ENCODE measurements around the gene ANTXRL. TPM values are rescaled to one million over a fixed set of nuclear protein-coding genes. Genes with fewer than 3 reads are reported as not detected.
"Not testable (repeated sequence)": the region's sequence is repeated elsewhere in the genome, so short reads cannot be mapped to it uniquely, and the experiment has no call there.

The ANTXRL gene
- total and polyA plus RNA-seq, 2 donors, result 0.39 to 0.57 TPM

- Histone ChIP-seq H3K4me1 (ENCODE audit: control insufficient read depth in 2 of 2, insufficient read depth in 2 of 2, low read length in 2 of 2) (peaks cover 0 to 10% of the 10 kb centered on the region in 2 donors), H3K4me3 (ENCODE audit: low read length in 2 of 2) (no peak overlapping the region), H3K27ac (ENCODE audit: low read depth in 1 of 2, low read length in 1 of 2) (no peak overlapping the region), H3K27me3 (ENCODE audit: control insufficient read depth in 2 of 2, insufficient read depth in 1 of 2, low read length in 1 of 2) (no peaks in the 10 kb centered on the region), H3K36me3 (ENCODE audit: control insufficient read depth in 2 of 2, insufficient read depth in 2 of 2, low read length in 1 of 2) (peaks cover 65 to 71% of the 10 kb centered on the region in 2 donors), H3K9me3 (ENCODE audit: control insufficient read depth in 2 of 2, insufficient read depth in 1 of 2, low read length in 1 of 2) (no peaks in the 10 kb centered on the region)
- 97% methylated on average over 6 of the region's 6 CpGs for WGBS
- DNase-seq (ENCODE audit: low read depth in 6 of 9, low spot score in 9 of 9), result no peak
These were observed 32.8 kb upstream of the ANTXRL start for GRCh38 chr10:46254007-46254383.

DNA sequence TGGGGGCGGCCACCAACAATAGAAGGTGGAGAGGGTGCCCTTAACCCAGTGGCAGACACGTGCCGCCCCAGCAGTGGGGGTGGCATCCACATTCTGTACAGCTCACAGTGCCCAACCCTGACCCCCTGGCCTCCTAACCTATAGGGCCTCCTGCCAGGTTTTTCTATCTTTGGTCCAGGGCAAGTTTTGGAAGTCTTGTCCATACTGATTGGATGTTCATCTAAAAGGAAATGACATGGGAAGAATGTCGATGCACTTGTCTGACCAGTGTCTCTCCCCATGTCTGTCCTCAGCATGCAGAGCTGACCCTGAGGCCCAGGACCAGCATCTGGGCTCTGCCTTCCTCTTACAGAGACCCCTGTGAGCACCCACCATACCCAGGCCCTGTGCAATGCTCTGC lies 32.3 kb upstream of the ANTXRL start:
- no peak for DNase-seq (ENCODE audit: low read depth in 6 of 9, low spot score in 9 of 9)
- 98% methylated on average over 4 of the region's 4 CpGs for whole genome bisulfite sequencing
- peaks cover 65 to 70% of the 10 kb centered on the region in 2 donors for H3K36me3 ChIP-seq (ENCODE audit: control insufficient read depth in 2 of 2, insufficient read depth in 2 of 2, low read length in 1 of 2)

GRCh38 chr10:46255210-46255609 lies 31.6 kb upstream of the ANTXRL start:
- not testable (repeated sequence) for DNase-seq (ENCODE audit: low read depth in 6 of 9, low spot score in 9 of 9); H3K9me3 ChIP-seq (ENCODE audit: control insufficient read depth in 2 of 2, insufficient read depth in 1 of 2, low read length in 1 of 2); H3K4me3 ChIP-seq (ENCODE audit: low read length in 2 of 2); H3K4me1 ChIP-seq (ENCODE audit: control insufficient read depth in 2 of 2, insufficient read depth in 2 of 2, low read length in 2 of 2); H3K27ac ChIP-seq (ENCODE audit: low read depth in 1 of 2, low read length in 1 of 2); H3K27me3 ChIP-seq (ENCODE audit: control insufficient read depth in 2 of 2, insufficient read depth in 1 of 2, low read length in 1 of 2)
- H3K36me3 ChIP-seq (ENCODE audit: control insufficient read depth in 2 of 2, insufficient read depth in 2 of 2, low read length in 1 of 2), result peaks cover 59 to 70% of the 10 kb centered on the region in 2 donors
- 97% methylated on average over 3 of the region's 3 CpGs for WGBS

More for the DNA sequence above, 32.3 kb upstream of the ANTXRL start:
- H3K9me3 ChIP-seq (ENCODE audit: control insufficient read depth in 2 of 2, insufficient read depth in 1 of 2, low read length in 1 of 2), result no peaks in the 10 kb centered on the region
- H3K27me3 ChIP-seq (ENCODE audit: control insufficient read depth in 2 of 2, insufficient read depth in 1 of 2, low read length in 1 of 2), result no peaks in the 10 kb centered on the region
- H3K4me1 ChIP-seq (ENCODE audit: control insufficient read depth in 2 of 2, insufficient read depth in 2 of 2, low read length in 2 of 2), result peaks cover 0 to 10% of the 10 kb centered on the region in 2 donors
- H3K4me3 ChIP-seq (ENCODE audit: low read length in 2 of 2), result no peak overlapping the region
- no peak overlapping the region for H3K27ac ChIP-seq (ENCODE audit: low read depth in 1 of 2, low read length in 1 of 2)

DNA sequence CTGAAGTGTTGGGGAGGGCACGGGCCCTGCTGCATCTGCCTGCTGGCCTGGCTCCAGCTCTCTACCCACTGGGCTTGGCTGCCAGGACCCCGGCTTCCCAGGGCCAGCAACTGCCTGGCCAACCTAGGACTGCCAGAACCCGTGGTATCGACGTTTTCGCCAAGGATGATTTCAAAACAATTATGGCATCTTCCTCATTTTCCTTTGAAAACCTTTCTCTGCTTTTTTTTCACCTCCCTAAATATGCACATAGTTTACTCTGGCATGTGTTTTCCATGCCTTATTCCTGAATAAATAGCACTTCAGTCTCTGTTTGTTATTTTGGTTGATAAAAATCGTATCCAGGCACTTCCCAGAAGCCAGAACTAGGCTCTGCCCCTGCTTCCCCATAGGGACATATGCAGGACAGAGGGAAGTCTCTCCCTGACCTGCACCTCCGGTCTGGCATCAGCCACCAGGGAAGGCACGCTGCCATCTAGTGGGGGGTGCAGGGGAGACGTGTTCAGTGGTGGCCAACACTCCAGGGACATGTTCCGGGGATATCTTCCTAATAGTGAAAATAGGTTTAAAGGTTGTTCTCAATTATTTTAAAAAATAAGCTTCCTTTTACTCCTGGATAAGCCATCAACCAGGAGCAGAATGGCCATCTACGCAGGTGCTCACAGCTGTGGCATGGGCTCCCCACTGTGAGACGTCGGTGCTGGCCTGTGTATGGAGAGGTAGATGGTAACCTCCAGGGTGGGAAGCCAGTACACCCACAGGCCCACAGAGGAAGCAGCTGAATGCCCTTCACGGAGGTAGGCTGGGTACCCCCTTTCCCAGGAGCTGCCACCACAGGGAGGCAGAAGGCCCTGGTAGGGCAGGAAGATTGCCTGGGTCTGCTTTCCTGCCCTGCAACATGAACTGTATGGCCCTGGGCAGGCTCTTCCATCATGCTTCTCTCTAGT lies 30.7 kb upstream of the ANTXRL start:
- Histone ChIP-seq H3K4me1 (ENCODE audit: control insufficient read depth in 2 of 2, insufficient read depth in 2 of 2, low read length in 2 of 2) (peaks cover 0 to 10% of the 10 kb centered on the region in 2 donors), H3K27ac (ENCODE audit: low read depth in 1 of 2, low read length in 1 of 2) (no peak overlapping the region), H3K27me3 (ENCODE audit: control insufficient read depth in 2 of 2, insufficient read depth in 1 of 2, low read length in 1 of 2) (no peaks in the 10 kb centered on the region), H3K36me3 (ENCODE audit: control insufficient read depth in 2 of 2, insufficient read depth in 2 of 2, low read length in 1 of 2) (peaks cover 56 to 62% of the 10 kb centered on the region in 2 donors), H3K4me3 (ENCODE audit: low read length in 2 of 2) (no peak overlapping the region), H3K9me3 (ENCODE audit: control insufficient read depth in 2 of 2, insufficient read depth in 1 of 2, low read length in 1 of 2) (no peaks in the 10 kb centered on the region)
- 58% methylated on average over 15 of the region's 15 CpGs for WGBS
- peak in 2 of 9 donors; percentile 26 to 28 for DNase-seq (ENCODE audit: low read depth in 6 of 9, low spot score in 9 of 9)

DNA sequence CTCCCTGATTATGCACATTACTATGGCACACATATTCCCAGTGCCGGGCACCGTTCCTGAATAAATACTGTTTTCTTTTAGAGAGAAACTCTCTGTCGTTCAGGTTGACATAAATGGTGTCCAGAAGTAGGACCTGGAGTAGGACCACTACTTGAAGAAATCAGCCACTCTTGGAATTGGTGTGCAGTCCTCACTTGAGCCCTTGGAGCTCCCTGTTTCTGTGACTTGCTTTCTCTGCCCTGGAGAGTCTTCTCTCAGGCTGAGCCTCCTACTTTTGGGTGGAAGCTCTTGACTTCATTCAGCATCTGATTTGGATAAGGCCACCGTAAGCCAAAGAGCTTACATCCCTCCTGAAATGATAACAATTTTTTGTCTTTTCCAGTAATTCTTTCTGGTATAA lies 29.7 kb upstream of the ANTXRL start:
- Histone ChIP-seq H3K4me1 (ENCODE audit: control insufficient read depth in 2 of 2, insufficient read depth in 2 of 2, low read length in 2 of 2) (peaks cover 0 to 10% of the 10 kb centered on the region in 2 donors), H3K4me3 (ENCODE audit: low read length in 2 of 2) (no peak overlapping the region), H3K9me3 (ENCODE audit: control insufficient read depth in 2 of 2, insufficient read depth in 1 of 2, low read length in 1 of 2) (no peaks in the 10 kb centered on the region), H3K36me3 (ENCODE audit: control insufficient read depth in 2 of 2, insufficient read depth in 2 of 2, low read length in 1 of 2) (peaks cover 53 to 60% of the 10 kb centered on the region in 2 donors), H3K27ac (ENCODE audit: low read depth in 1 of 2, low read length in 1 of 2) (no peak overlapping the region), H3K27me3 (ENCODE audit: control insufficient read depth in 2 of 2, insufficient read depth in 1 of 2, low read length in 1 of 2) (no peaks in the 10 kb centered on the region)
- WGBS, result 98% methylated on average over 4 of the region's 4 CpGs
- no peak for DNase-seq (ENCODE audit: low read depth in 6 of 9, low spot score in 9 of 9)

DNA sequence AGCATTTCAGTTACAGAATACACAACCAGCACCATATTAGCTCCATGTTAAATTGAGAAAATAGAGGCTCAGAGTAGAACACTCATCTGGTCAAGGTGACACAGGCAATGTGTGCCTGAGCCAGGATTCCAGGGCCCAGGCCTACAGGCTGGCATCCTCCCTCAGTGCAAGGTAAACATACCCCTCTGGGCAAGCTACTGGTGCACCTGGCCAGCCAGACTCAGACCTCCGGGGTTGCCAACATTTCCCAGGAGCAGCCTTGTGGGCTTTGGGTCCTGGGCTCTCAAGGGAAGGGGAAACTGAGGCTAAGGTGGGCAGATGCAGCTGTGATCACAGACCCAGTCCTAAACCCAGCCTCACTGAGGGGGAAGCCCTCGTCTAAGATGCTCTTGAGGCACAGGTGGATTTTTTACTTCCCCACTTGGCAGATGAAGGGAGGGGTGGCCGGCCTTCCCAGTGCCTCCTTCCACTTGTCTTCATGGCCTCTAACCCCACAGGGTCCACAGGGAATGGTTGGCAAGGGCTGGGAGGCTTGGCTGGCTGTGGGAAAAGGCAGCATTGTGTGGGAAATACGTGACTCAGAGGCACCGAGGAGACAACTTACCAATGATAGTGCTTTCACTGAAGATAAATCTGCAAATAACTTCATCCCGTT lies 23.8 kb upstream of the ANTXRL start:
- H3K4me3 ChIP-seq (ENCODE audit: low read length in 2 of 2); DNase-seq (ENCODE audit: low read depth in 6 of 9, low spot score in 9 of 9); H3K27ac ChIP-seq (ENCODE audit: low read depth in 1 of 2, low read length in 1 of 2); H3K27me3 ChIP-seq (ENCODE audit: control insufficient read depth in 2 of 2, insufficient read depth in 1 of 2, low read length in 1 of 2): not testable (repeated sequence)
- H3K4me1 ChIP-seq (ENCODE audit: control insufficient read depth in 2 of 2, insufficient read depth in 2 of 2, low read length in 2 of 2), result peaks cover 29 to 46% of the 10 kb centered on the region in 2 donors
- H3K9me3 ChIP-seq (ENCODE audit: control insufficient read depth in 2 of 2, insufficient read depth in 1 of 2, low read length in 1 of 2), result peaks cover 0 to 13% of the 10 kb centered on the region in 2 donors
- H3K36me3 ChIP-seq (ENCODE audit: control insufficient read depth in 2 of 2, insufficient read depth in 2 of 2, low read length in 1 of 2), result peaks cover 45 to 47% of the 10 kb centered on the region in 2 donors
- 98% methylated on average over 6 of the region's 6 CpGs for WGBS

GRCh38 chr10:46263831-46264268 lies 22.9 kb upstream of the ANTXRL start:
- Histone ChIP-seq H3K27ac (ENCODE audit: low read depth in 1 of 2, low read length in 1 of 2) (no peak overlapping the region), H3K4me3 (ENCODE audit: low read length in 2 of 2) (no peak overlapping the region), H3K27me3 (ENCODE audit: control insufficient read depth in 2 of 2, insufficient read depth in 1 of 2, low read length in 1 of 2) (no peaks in the 10 kb centered on the region), H3K4me1 (ENCODE audit: control insufficient read depth in 2 of 2, insufficient read depth in 2 of 2, low read length in 2 of 2) (peaks cover 29 to 50% of the 10 kb centered on the region in 2 donors), H3K9me3 (ENCODE audit: control insufficient read depth in 2 of 2, insufficient read depth in 1 of 2, low read length in 1 of 2) (peaks cover 0 to 17% of the 10 kb centered on the region in 2 donors), H3K36me3 (ENCODE audit: control insufficient read depth in 2 of 2, insufficient read depth in 2 of 2, low read length in 1 of 2) (peaks cover 41 to 47% of the 10 kb centered on the region in 2 donors)
- WGBS, result 81% methylated on average over 6 of the region's 6 CpGs
- no peak for DNase-seq (ENCODE audit: low read depth in 6 of 9, low spot score in 9 of 9)

DNA sequence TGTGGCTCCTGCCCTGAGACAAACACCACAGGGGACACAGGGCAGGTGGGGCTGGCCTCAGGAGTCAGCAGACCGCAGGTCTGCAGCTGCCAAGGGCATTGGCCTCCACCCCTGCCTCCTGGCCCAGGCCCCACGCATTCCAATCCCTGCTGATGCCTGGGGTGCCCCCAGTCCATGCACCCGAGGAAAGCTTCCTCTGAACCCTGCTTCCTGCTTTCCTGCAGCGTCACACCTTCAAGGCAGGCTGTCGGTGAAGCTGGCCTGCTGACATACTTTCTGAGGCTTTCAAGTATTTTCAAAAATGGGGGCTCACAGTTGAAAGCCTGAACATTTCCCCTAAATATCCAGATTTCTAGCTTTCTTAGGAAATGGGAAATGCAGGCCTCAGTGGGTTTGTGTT lies 22.5 kb upstream of the ANTXRL start:
- H3K9me3 ChIP-seq (ENCODE audit: control insufficient read depth in 2 of 2, insufficient read depth in 1 of 2, low read length in 1 of 2), result peaks cover 0 to 18% of the 10 kb centered on the region in 2 donors
- DNase-seq (ENCODE audit: low read depth in 6 of 9, low spot score in 9 of 9), result peak in 2 of 9 donors; percentile 48 to 67
- H3K36me3 ChIP-seq (ENCODE audit: control insufficient read depth in 2 of 2, insufficient read depth in 2 of 2, low read length in 1 of 2), result peaks cover 41 to 47% of the 10 kb centered on the region in 2 donors
- WGBS, result 54% methylated on average over 5 of the region's 5 CpGs
- H3K4me1 ChIP-seq (ENCODE audit: control insufficient read depth in 2 of 2, insufficient read depth in 2 of 2, low read length in 2 of 2), result peaks cover 29 to 55% of the 10 kb centered on the region in 2 donors
- peak overlapping the region; percentile 65 to 97 for H3K27ac ChIP-seq (ENCODE audit: low read depth in 1 of 2, low read length in 1 of 2)
- H3K27me3 ChIP-seq (ENCODE audit: control insufficient read depth in 2 of 2, insufficient read depth in 1 of 2, low read length in 1 of 2), result no peaks in the 10 kb centered on the region
- H3K4me3 ChIP-seq (ENCODE audit: low read length in 2 of 2), result no peak overlapping the region
